ENCODE data around the gene MTOR.

GRCh38 chr1:11216074-11216473 is 46.3 kb downstream of the MTOR start:
- TF ChIP-seq POLR2A (IDR thresholded peaks at IDR 0.05) (no peak), CTCF (IDR thresholded peaks at IDR 0.05) (no peak)

Measured in ovary (tissue), 3 donors.